ENCODE results near the gene SLC5A8. TPM values are rescaled to one million over a fixed set of nuclear protein-coding genes. Genes with fewer than 3 reads are reported as not detected.
"Not testable (repeated sequence)": the region's sequence is repeated elsewhere in the genome, so short reads cannot be mapped to it uniquely, and the experiment has no call there.

SLC5A8 gene
- total and polyA plus RNA-seq, 9 of the 15 experiments (the other 6 are each of a cell fraction or from before 2014, with no cell fraction given): not detected

- peak; percentile 68 for ATAC-seq
- H3K27me3 ChIP-seq (ENCODE audit: control insufficient read depth in 2 of 2, insufficient read depth in 2 of 2, low read length in 2 of 2); DNase-seq (ENCODE audit: extremely low read depth in 1 of 4, low spot score in 3 of 4); H4K20me1 ChIP-seq (replicated peaks; ENCODE audit: control insufficient read depth, insufficient read depth, low read length); FAIRE-seq; CTCF ChIA-PET (ENCODE audit: low intra/inter-chr PET ratio); in situ Hi-C loops (cut with MboI); H3K36me3 ChIP-seq (ENCODE audit: control insufficient read depth, insufficient read depth, low read length); intact Hi-C loops (cut with micrococcal nuclease); H3K9me3 ChIP-seq (replicated peaks; ENCODE audit: control insufficient read depth, insufficient read depth, low read depth, low read length); POLR2A ChIA-PET; H3K9me1 ChIP-seq (ENCODE audit: control insufficient read depth, insufficient read depth, low read length); H3K4me1 ChIP-seq (replicated peaks in 1 of 2; ENCODE audit: control insufficient read depth in 2 of 2, insufficient read depth in 2 of 2, low read length in 2 of 2); H3K27ac ChIP-seq (ENCODE audit: extremely low read depth, low read depth, low read length); H3K79me2 ChIP-seq (ENCODE audit: control insufficient read depth, insufficient read depth, low read length); BruUV-seq (replicated peaks): not testable (repeated sequence)
- WGBS (ENCODE audit: insufficient coverage, low coverage, missing lambda C conversion rate): 4% methylated on average over 20 of the region's 35 CpGs
- peak overlapping the region in 1 of 2 experiments; percentile 58; a peak in 1 of 4 replicates for H3K9ac ChIP-seq (ENCODE audit: insufficient read depth in 1 of 2, low read depth in 2 of 2, low read length in 2 of 2)
- peak overlapping the region; percentile 13; the same call in 1 of the 2 replicates for H3K4me3 ChIP-seq
- H3K4me2 ChIP-seq (ENCODE audit: insufficient read depth, low read length): peak overlapping the region; percentile 55
- peak in 1 of 2 experiments; percentile 22; a peak in 1 of 4 replicates for TF ChIP-seq NRF1 (conservative IDR thresholded peaks at IDR 0.05 in 1 of 2, IDR thresholded peaks at IDR 0.05 in 1 of 2)
- peak overlapping the region; percentile 79 for H2AFZ ChIP-seq (ENCODE audit: low read depth, low read length)
Measured at GRCh38 chr12:101145777-101146431, 64.1 kb downstream of the SLC5A8 start.

- H4K20me1 ChIP-seq (replicated peaks; ENCODE audit: control insufficient read depth, insufficient read depth, low read length): no peaks in the 10 kb centered on the region
- no peak overlapping the region for H3K4me3 ChIP-seq
- POLR2A ChIA-PET: no interaction called here
- WGBS (ENCODE audit: insufficient coverage, low coverage, missing lambda C conversion rate): 3% methylated on average over 6 of the region's 6 CpGs
- CTCF ChIA-PET (ENCODE audit: low intra/inter-chr PET ratio): interaction anchor here (0.6 kb wide), 1 partner anchor 1225 kb away, joined by 3 read pairs; no protein-coding TSS in a partner anchor
- H2AFZ ChIP-seq (ENCODE audit: low read depth, low read length): no peak overlapping the region
- intact Hi-C loops (cut with micrococcal nuclease): no loop called here
- no peaks in the 10 kb centered on the region for H3K79me2 ChIP-seq (ENCODE audit: control insufficient read depth, insufficient read depth, low read length)
- DNase-seq (ENCODE audit: extremely low read depth in 1 of 4, low spot score in 3 of 4) (peak in 1 of 4 experiments; percentile 1), ATAC-seq (no peak), FAIRE-seq (no peak)
- H3K9ac ChIP-seq (ENCODE audit: insufficient read depth in 1 of 2, low read depth in 2 of 2, low read length in 2 of 2): no peak overlapping the region
- H3K9me3 ChIP-seq (replicated peaks; ENCODE audit: control insufficient read depth, insufficient read depth, low read depth, low read length): no peaks in the 10 kb centered on the region
- BruUV-seq (replicated peaks): no TSS peak
- H3K27me3 ChIP-seq (ENCODE audit: control insufficient read depth in 2 of 2, insufficient read depth in 2 of 2, low read length in 2 of 2): no peaks in the 10 kb centered on the region
- H3K9me1 ChIP-seq (ENCODE audit: control insufficient read depth, insufficient read depth, low read length): no peaks in the 10 kb centered on the region
- no peak overlapping the region for H3K27ac ChIP-seq (ENCODE audit: extremely low read depth, low read depth, low read length)
- H3K4me2 ChIP-seq (ENCODE audit: insufficient read depth, low read length): no peak overlapping the region
- H3K36me3 ChIP-seq (ENCODE audit: control insufficient read depth, insufficient read depth, low read length): no peaks in the 10 kb centered on the region
- in situ Hi-C loops (cut with MboI): no loop called here
- H3K4me1 ChIP-seq (replicated peaks in 1 of 2; ENCODE audit: control insufficient read depth in 2 of 2, insufficient read depth in 2 of 2, low read length in 2 of 2): no peaks in the 10 kb centered on the region
- TF ChIP-seq ZKSCAN8 (CRISPR knock-in tag; IDR thresholded peaks at IDR 0.05) (no peak), RUNX1 (IDR thresholded peaks at IDR 0.05; ENCODE audit: low read depth) (no peak), FOXJ3 (CRISPR knock-in tag; IDR thresholded peaks at IDR 0.05) (no peak), L3MBTL2 (IDR thresholded peaks at IDR 0.05) (no peak), SREBF2 (CRISPR knock-in tag; IDR thresholded peaks at IDR 0.05) (no peak), ARID4B (CRISPR knock-in tag; IDR thresholded peaks at IDR 0.05) (no peak), E2F5 (CRISPR knock-in tag; IDR thresholded peaks at IDR 0.05) (no peak), TCFL5 (CRISPR knock-in tag; conservative IDR thresholded peaks at IDR 0.05) (no peak)
Measured at GRCh38 chr12:101127521-101128219, 82.4 kb downstream of the SLC5A8 start.
